ENCODE measurements around the gene PALMD. TPM values are rescaled to one million over a fixed set of nuclear protein-coding genes. Genes with fewer than 3 reads are reported as not detected.
A peak's percentile ranks its signal among the peaks of the same experiment; 100 is the strongest.

The PALMD gene
- total and polyA plus RNA-seq, 2 of the 8 experiments (the other 6 are each of a cell fraction or from before 2014, with no cell fraction given), result not detected

DNA sequence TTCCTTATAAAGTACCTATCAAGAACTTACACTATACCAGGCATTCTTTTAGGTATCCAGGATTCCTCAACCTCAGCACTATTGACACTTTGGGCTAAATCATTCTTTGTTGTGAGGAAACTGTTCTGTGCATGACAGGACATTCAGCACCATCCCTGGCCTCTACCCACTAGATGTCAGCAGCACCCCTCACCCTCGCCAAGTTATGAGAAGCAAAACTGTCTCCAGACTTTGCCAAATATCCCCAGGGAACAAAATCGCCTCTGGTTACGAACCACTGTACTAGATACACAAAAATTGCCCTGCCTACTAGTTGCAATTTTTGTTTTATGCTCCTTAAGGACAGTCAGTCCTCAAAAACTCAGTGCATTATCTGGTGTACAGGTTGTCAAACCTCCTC is 35.7 kb downstream of the PALMD start:
- Histone ChIP-seq H3K79me1 (ENCODE audit: low read depth, low read length) (no peaks in the 10 kb centered on the region), H3K4me1 (replicated peaks in 1 of 4; ENCODE audit: control insufficient read depth in 3 of 4, insufficient read depth in 4 of 4, low read length in 3 of 4) (no peaks in the 10 kb centered on the region), H2AFZ (ENCODE audit: low read length) (no peak overlapping the region), H4K8ac (ENCODE audit: extremely low read depth, insufficient read depth, low read length) (no peak overlapping the region), H2BK12ac (ENCODE audit: low read depth, low read length) (no peak overlapping the region), H3K9ac (replicated peaks in 1 of 4; ENCODE audit: extremely low read depth in 1 of 4, low read depth in 3 of 4, low read length in 3 of 4) (no peak overlapping the region), H2BK120ac (replicated peaks; ENCODE audit: low read depth, low read length) (no peak overlapping the region), H4K20me1 (replicated peaks in 1 of 2; ENCODE audit: control insufficient read depth in 1 of 2, insufficient read depth in 2 of 2, low read length in 2 of 2) (no peaks in the 10 kb centered on the region), H3K36me3 (ENCODE audit: control insufficient read depth in 2 of 4, insufficient read depth in 4 of 4, low read length in 3 of 4) (no peaks in the 10 kb centered on the region), H3K18ac (ENCODE audit: extremely low read depth, low read length) (no peak overlapping the region), H3K9me3 (ENCODE audit: insufficient read depth in 2 of 2, low read depth in 1 of 2, low read length in 1 of 2) (no peaks in the 10 kb centered on the region), H3K56ac (replicated peaks; ENCODE audit: insufficient read length, low read depth, low read length) (no peak overlapping the region), H3K79me2 (ENCODE audit: control insufficient read depth in 1 of 2, insufficient read depth in 2 of 2, low read length in 2 of 2) (no peaks in the 10 kb centered on the region), H2AK5ac (ENCODE audit: low read depth, low read length) (no peak overlapping the region), H3K27me3 (replicated peaks in 1 of 4; ENCODE audit: control insufficient read depth in 3 of 4, extremely low read depth in 1 of 4, insufficient read depth in 3 of 4, low read length in 3 of 4) (no peaks in the 10 kb centered on the region), H2BK15ac (ENCODE audit: low read length) (no peak overlapping the region), H3K4me2 (ENCODE audit: insufficient read depth in 1 of 2, low read depth in 2 of 2, low read length in 2 of 2) (no peak overlapping the region), H3K23me2 (ENCODE audit: low read depth, low read length) (no peaks in the 10 kb centered on the region), H2BK5ac (ENCODE audit: low read depth, low read length) (no peak overlapping the region), H2BK20ac (ENCODE audit: low read length) (no peak overlapping the region), H3K14ac (ENCODE audit: insufficient read length) (no peak overlapping the region), H4K91ac (replicated peaks; ENCODE audit: insufficient read length, low read length) (no peak overlapping the region), H3K4me3 (ENCODE audit: extremely low read depth in 1 of 4, insufficient read depth in 2 of 4, low read depth in 3 of 4, low read length in 4 of 4) (no peak overlapping the region), H3K23ac (ENCODE audit: insufficient read length) (no peak overlapping the region), H4K5ac (ENCODE audit: insufficient read length, low read depth, low read length) (no peak overlapping the region), H3K27ac (ENCODE audit: low read depth, low read length) (no peak overlapping the region), H3K4ac (replicated peaks; ENCODE audit: insufficient read length, low read depth, low read length) (no peak overlapping the region)
- DNase-seq (ENCODE audit: low read depth in 1 of 2, low spot score in 2 of 2), result no peak
- no peak for TF ChIP-seq TBP (IDR thresholded peaks at IDR 0.05; ENCODE audit: low read depth, low read length)
- peak; percentile 23 to 24; a peak in 2 of 4 replicates for TF ChIP-seq RAD21 (IDR thresholded peaks at IDR 0.05 in 1 of 2, conservative IDR thresholded peaks at IDR 0.05 in 1 of 2; ENCODE audit: low read depth in 2 of 2, low read length in 2 of 2)
- TF ChIP-seq, protein P1, sequence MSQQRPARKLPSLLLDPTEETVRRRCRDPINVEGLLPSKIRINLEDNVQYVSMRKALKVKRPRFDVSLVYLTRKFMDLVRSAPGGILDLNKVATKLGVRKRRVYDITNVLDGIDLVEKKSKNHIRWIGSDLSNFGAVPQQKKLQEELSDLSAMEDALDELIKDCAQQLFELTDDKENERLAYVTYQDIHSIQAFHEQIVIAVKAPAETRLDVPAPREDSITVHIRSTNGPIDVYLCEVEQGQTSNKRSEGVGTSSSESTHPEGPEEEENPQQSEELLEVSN (IDR thresholded peaks at IDR 0.05), result no peak
- TF ChIP-seq, protein P2, sequence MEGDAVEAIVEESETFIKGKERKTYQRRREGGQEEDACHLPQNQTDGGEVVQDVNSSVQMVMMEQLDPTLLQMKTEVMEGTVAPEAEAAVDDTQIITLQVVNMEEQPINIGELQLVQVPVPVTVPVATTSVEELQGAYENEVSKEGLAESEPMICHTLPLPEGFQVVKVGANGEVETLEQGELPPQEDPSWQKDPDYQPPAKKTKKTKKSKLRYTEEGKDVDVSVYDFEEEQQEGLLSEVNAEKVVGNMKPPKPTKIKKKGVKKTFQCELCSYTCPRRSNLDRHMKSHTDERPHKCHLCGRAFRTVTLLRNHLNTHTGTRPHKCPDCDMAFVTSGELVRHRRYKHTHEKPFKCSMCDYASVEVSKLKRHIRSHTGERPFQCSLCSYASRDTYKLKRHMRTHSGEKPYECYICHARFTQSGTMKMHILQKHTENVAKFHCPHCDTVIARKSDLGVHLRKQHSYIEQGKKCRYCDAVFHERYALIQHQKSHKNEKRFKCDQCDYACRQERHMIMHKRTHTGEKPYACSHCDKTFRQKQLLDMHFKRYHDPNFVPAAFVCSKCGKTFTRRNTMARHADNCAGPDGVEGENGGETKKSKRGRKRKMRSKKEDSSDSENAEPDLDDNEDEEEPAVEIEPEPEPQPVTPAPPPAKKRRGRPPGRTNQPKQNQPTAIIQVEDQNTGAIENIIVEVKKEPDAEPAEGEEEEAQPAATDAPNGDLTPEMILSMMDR (IDR thresholded peaks at IDR 0.05; ENCODE audit: control extremely low read depth in 1 of 3, insufficient read depth in 1 of 3, low read depth in 1 of 3, low read length in 3 of 3), result peak in 1 of 3 experiments; percentile 14; a peak in 2 of 4 replicates
- TF ChIP-seq, protein P3, sequence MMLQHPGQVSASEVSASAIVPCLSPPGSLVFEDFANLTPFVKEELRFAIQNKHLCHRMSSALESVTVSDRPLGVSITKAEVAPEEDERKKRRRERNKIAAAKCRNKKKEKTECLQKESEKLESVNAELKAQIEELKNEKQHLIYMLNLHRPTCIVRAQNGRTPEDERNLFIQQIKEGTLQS (IDR thresholded peaks at IDR 0.05; ENCODE audit: insufficient read depth, low read depth, low read length), result no peak
- CTCF ChIA-PET (ENCODE audit: partially characterized antibody), result interaction anchor here (1.1 to 1.9 kb wide), 2 partner anchors 11 to 106 kb away, joined by 3 to 5 read pairs; no protein-coding TSS in a partner anchor
- no peak for FAIRE-seq
- 86% methylated on average over 3 of the region's 3 CpGs; no CpG with 5 or more reads in 1 of the 2 experiments for WGBS, 2 experiments (ENCODE audit: extremely low coverage in 1 of 2, insufficient coverage in 1 of 2, insufficient read length in 1 of 2, insufficient replicate concordance in 2 of 2, low coverage in 1 of 2, low lambda C conversion rate in 2 of 2, missing lambda C conversion rate in 1 of 2)
- POLR2A ChIA-PET (ENCODE audit: partially characterized antibody), result no interaction called here
